Fibroblast of villous mesenchyme (primary cell): ENCODE measurements around the gene DTNB. TPM values are rescaled to one million over a fixed set of nuclear protein-coding genes. Genes with fewer than 3 reads are reported as not detected.
"Not testable (repeated sequence)": the region's sequence is repeated elsewhere in the genome, so short reads cannot be mapped to it uniquely, and the experiment has no call there.

ENCODE experiments used
- DNase-seq: peaks from one replicate; pipeline ENCODE4 v3.0.0-alpha.2; 2010; ENCODE audit warnings: low read depth
- H3K4me3 ChIP-seq: 2 replicates; pipeline ENCODE4 v1.5.1; 2011; ENCODE audit warnings: low read depth, mild to moderate bottlenecking, low read length
- CTCF ChIP-seq: IDR thresholded peaks from 2 replicates; pipeline ENCODE4 v1.5.1; 2012; ENCODE audit warnings: low read depth, mild to moderate bottlenecking, low read length; ENCODE audit not compliant: insufficient read depth
- total RNA-seq: library from RNA; depleted of rRNA; stranded (reverse); fragments of >200 nt; gene quantifications from 2 replicates; pipeline ENCODE4 v1.2.3, GENCODE V29; 2012

DTNB gene
- total RNA-seq, 1 donor, result 5.2 TPM

- DNase-seq, result no peak
- H3K4me3 ChIP-seq, result no peak overlapping the region
- TF ChIP-seq CTCF, result no peak
Observed at GRCh38 chr2:25709349-25709748, 36.0 kb upstream of the DTNB start.

- TF ChIP-seq CTCF, result no peak
- H3K4me3 ChIP-seq, result no peak overlapping the region
- DNase-seq, result no peak
Observed at GRCh38 chr2:25707927-25708590, 34.7 kb upstream of the DTNB start.

DNA sequence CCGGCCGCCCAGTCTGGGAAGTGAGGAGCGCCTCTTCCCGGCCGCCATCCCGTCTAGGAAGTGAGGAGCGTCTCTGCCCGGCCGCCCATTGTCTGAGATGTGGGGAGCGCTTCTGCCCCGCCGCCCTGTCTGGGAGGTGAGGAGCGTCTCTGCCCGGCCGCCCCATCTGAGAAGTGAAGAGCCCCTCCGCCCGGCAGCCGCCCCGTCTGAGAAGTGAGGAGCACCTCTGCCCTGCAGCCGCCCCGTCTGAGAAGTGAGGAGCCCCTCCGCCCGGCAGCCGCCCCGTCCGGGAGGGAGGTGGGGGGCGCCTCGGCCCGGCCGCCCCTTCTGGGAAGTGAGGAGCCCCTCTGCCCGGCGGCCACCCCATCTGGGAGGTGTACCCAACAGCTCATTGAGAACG is 32.2 kb upstream of the DTNB start:
- H3K4me3 ChIP-seq, DNase-seq: not testable (repeated sequence)

- no peak for TF ChIP-seq CTCF
- DNase-seq, result no peak
- H3K4me3 ChIP-seq, result no peak overlapping the region
Observed at GRCh38 chr2:25701801-25702200, 28.4 kb upstream of the DTNB start.

DNA sequence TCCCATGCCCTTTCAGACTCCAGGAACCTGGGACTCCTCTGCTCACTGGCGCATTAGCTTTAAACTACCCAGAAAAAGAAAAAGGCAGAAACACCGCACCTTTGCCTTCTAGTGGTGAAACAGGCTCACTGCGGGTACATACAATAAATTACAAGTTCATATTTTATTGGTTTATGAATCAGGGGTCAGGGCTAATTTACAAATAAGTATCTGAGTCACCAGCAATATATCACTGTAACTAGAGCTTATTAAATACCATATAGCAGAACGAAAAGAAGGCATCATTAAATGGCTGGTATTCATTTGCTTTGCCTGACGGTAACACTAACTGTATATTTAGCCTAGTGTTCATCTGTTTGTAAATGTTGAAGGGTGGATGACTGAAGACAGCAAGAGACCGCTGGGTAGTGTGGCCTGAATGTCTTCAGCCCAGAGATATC is 26.9 kb upstream of the DTNB start:
- no peak overlapping the region for H3K4me3 ChIP-seq
- DNase-seq, result peak; percentile 84
- peak; percentile 71 for TF ChIP-seq CTCF

- no peak for DNase-seq
- H3K4me3 ChIP-seq, result no peak overlapping the region
- TF ChIP-seq CTCF, result no peak
Observed at GRCh38 chr2:25699216-25699615, 25.8 kb upstream of the DTNB start.

- DNase-seq, result no peak
- H3K4me3 ChIP-seq, result no peak overlapping the region
- TF ChIP-seq CTCF, result no peak
Observed at GRCh38 chr2:25698752-25699151, 25.4 kb upstream of the DTNB start.
